CD4-positive, alpha-beta memory T cell (primary cell): ENCODE measurements around the gene EEF1AKMT3. TPM values are rescaled to one million over a fixed set of nuclear protein-coding genes. Genes with fewer than 3 reads are reported as not detected.
"Not testable (repeated sequence)": the region's sequence is repeated elsewhere in the genome, so short reads cannot be mapped to it uniquely, and the experiment has no call there.

Experiments used
- CTCF ChIA-PET: fragments of 350-600 bp; sonication (Branson Sonifier 250); formaldehyde crosslinking; loops from one replicate; lab custom pipeline; 2021; ENCODE audit warnings: inconsistent platforms; ENCODE audit not compliant: partially characterized antibody; lab: Charles Lee
- POLR2A ChIA-PET: fragments of 350-600 bp; sonication (Branson Sonifier 250); formaldehyde crosslinking; loops from one replicate; lab custom pipeline; 2021; ENCODE audit not compliant: partially characterized antibody; lab: Charles Lee
- DNase-seq, 5 donors: peaks; one replicate each; pipeline versions ENCODE4 v3.0.0 to v3.0.0-alpha.2; 2020 to 2022; ENCODE audit warnings: mixed read lengths in 1 of 5
- H3K27ac ChIP-seq: one replicate; pipeline ENCODE4 v1.7.0; 2013; ENCODE audit warnings: low read depth, low read length
- H3K27me3 ChIP-seq: 2 replicates; pipeline ENCODE4 v1.7.0; 2013; ENCODE audit warnings: mild to moderate bottlenecking, low read length, moderate library complexity; ENCODE audit not compliant: insufficient read depth
- H3K36me3 ChIP-seq: 2 replicates; pipeline ENCODE4 v1.7.0; 2013; ENCODE audit warnings: mild to moderate bottlenecking, low read length, moderate library complexity; ENCODE audit not compliant: insufficient read depth
- H3K4me1 ChIP-seq: 2 replicates; pipeline ENCODE4 v1.7.0; 2013; ENCODE audit warnings: mild to moderate bottlenecking, low read length, moderate library complexity; ENCODE audit not compliant: insufficient read depth
- H3K4me3 ChIP-seq, 2 donors: one replicate each; pipeline ENCODE4 v1.7.0; 2013; ENCODE audit warnings: low read length in 2 of 2, mild to moderate bottlenecking in 1 of 2
- H3K9me3 ChIP-seq, 2 donors: one replicate each; pipeline ENCODE4 v1.7.0; 2013; ENCODE audit warnings: low read length in 2 of 2, control low read depth in 1 of 2; ENCODE audit not compliant: control insufficient read depth in 1 of 2
- H3K27ac Mint-ChIP-seq, 7 donors: one replicate each; pipeline ENCODE4 v1.8.0; 2020 to 2021; ENCODE audit warnings: mixed read lengths in 7 of 7, mild to moderate bottlenecking in 6 of 7, inconsistent platforms in 3 of 7, moderate library complexity in 3 of 7
- H3K27me3 Mint-ChIP-seq, 2 donors: one replicate each; pipeline ENCODE4 v1.8.0; 2020 to 2021; ENCODE audit warnings: mixed read lengths in 2 of 2
- H3K36me3 Mint-ChIP-seq, 2 donors: one replicate each; pipeline ENCODE4 v1.8.0; 2020 to 2021; ENCODE audit warnings: mixed read lengths in 2 of 2, inconsistent platforms in 1 of 2, mild to moderate bottlenecking in 1 of 2
- H3K4me1 Mint-ChIP-seq, 4 donors: one replicate each; pipeline ENCODE4 v1.8.0; 2020 to 2021; ENCODE audit warnings: mixed read lengths in 4 of 4, mild to moderate bottlenecking in 1 of 4
- H3K4me3 Mint-ChIP-seq, 8 donors: one replicate each; pipeline ENCODE4 v1.8.0; 2020 to 2021; ENCODE audit warnings: mixed read lengths in 8 of 8, mild to moderate bottlenecking in 7 of 8, moderate library complexity in 6 of 8, inconsistent platforms in 3 of 8
- H3K9me3 Mint-ChIP-seq, 8 donors: one replicate each; pipeline ENCODE4 v1.8.0; 2020 to 2021; ENCODE audit warnings: mixed read lengths in 8 of 8, mild to moderate bottlenecking in 5 of 8, inconsistent platforms in 3 of 8, moderate library complexity in 1 of 8
- intact Hi-C: fragments of 100-400 bp; cut with micrococcal nuclease; formaldehyde crosslinking; loops from one replicate; pipeline ENCODE4 v1.15.1; 2023
- polyA plus RNA-seq, 2 donors: library from polyadenylated mRNA; unstranded; fragments of 300-500 nt; fragmentation: Illumina TruSeq; gene quantifications; one replicate each; pipeline ENCODE4 v1.2.3, GENCODE V29; 2021
- total RNA-seq, 2 experiments: library from RNA; stranded (reverse); gene quantifications; one replicate each; pipeline ENCODE4 v1.2.3, GENCODE V29; 2021

The EEF1AKMT3 gene
- total and polyA plus RNA-seq, 4 experiments from 2014 or later, result 3.1 to 12.4 (median 5.1) TPM

GRCh38 chr12:57816001-57816854 is 43.8 kb downstream of the EEF1AKMT3 start:
- H3K9me3 ChIP-seq, result no peaks in the 10 kb centered on the region
- Mint-ChIP-seq H3K27ac (peak overlapping the region in 3 of 7 donors; percentile 15 to 72 (median 41)), H3K36me3 (peaks cover 7 to 22% of the 10 kb centered on the region in 2 donors), H3K9me3 (peaks cover 0 to 2% (median 0%) of the 10 kb centered on the region in 8 donors), H3K4me3 (no peak overlapping the region), H3K4me1 (peaks cover 0 to 8% (median 5%) of the 10 kb centered on the region in 4 donors), H3K27me3 (no peaks in the 10 kb centered on the region)
- POLR2A ChIA-PET, result interaction anchor here (0.8 to 3.6 kb wide), 6 partner anchors 13 to 87 kb away, joined by 3 to 17 read pairs (median 5); partner anchors contain the start of gene CTDSP2
- intact Hi-C loops, result no loop called here
- no peaks in the 10 kb centered on the region for H3K4me1 ChIP-seq
- H3K27me3 ChIP-seq, result no peaks in the 10 kb centered on the region
- DNase-seq, result no peak
- H3K4me3 ChIP-seq, result no peak overlapping the region
- H3K36me3 ChIP-seq, result peaks cover under 1% of the 10 kb centered on the region
- no peak overlapping the region for H3K27ac ChIP-seq
- CTCF ChIA-PET, result interaction anchor here (1.1 to 3.9 kb wide), 6 partner anchors 13 to 82 kb away, joined by 3 to 18 read pairs (median 4); no protein-coding TSS in a partner anchor

- Mint-ChIP-seq H3K27ac (peak overlapping the region in 1 of 7 donors; percentile 6), H3K4me3 (no peak overlapping the region), H3K27me3 (no peaks in the 10 kb centered on the region), H3K36me3 (peaks cover 5 to 25% of the 10 kb centered on the region in 2 donors), H3K9me3 (peaks cover 0 to 2% (median 0%) of the 10 kb centered on the region in 8 donors), H3K4me1 (peaks cover 0 to 8% (median 4%) of the 10 kb centered on the region in 4 donors)
- ChIA-PET POLR2A (interaction anchor here (0.8 to 3.6 kb wide), 5 partner anchors 13 to 82 kb away, joined by 3 to 17 read pairs (median 10); partner anchors contain the start of gene CTDSP2), CTCF (interaction anchor here (1.1 to 3.9 kb wide), 5 partner anchors 14 to 82 kb away, joined by 3 to 18 read pairs (median 4); no protein-coding TSS in a partner anchor)
- no peak for DNase-seq
- Histone ChIP-seq H3K27ac (no peak overlapping the region), H3K9me3 (no peaks in the 10 kb centered on the region), H3K4me3 (no peak overlapping the region), H3K36me3 (peaks cover 6% of the 10 kb centered on the region), H3K4me1 (no peaks in the 10 kb centered on the region), H3K27me3 (no peaks in the 10 kb centered on the region)
- intact Hi-C loops, result no loop called here
Observed at GRCh38 chr12:57816855-57817151, 44.4 kb downstream of the EEF1AKMT3 start.

- H3K9me3 Mint-ChIP-seq, result peaks cover 0 to 2% (median 0%) of the 10 kb centered on the region in 8 donors
- H3K4me3 ChIP-seq, result no peak overlapping the region
- no peak for DNase-seq
- no peak overlapping the region for H3K4me3 Mint-ChIP-seq
- H3K27me3 ChIP-seq, result no peaks in the 10 kb centered on the region
- intact Hi-C loops, result no loop called here
- no peaks in the 10 kb centered on the region for H3K27me3 Mint-ChIP-seq
- H3K36me3 ChIP-seq, result peaks cover 12% of the 10 kb centered on the region
- H3K4me1 ChIP-seq, result no peaks in the 10 kb centered on the region
- peaks cover 5 to 29% of the 10 kb centered on the region in 2 donors for H3K36me3 Mint-ChIP-seq
- CTCF ChIA-PET, result interaction anchor here (1.0 to 3.9 kb wide), 7 partner anchors 10 to 87 kb away, joined by 3 to 18 read pairs (median 4); no protein-coding TSS in a partner anchor
- peaks cover 0 to 8% (median 4%) of the 10 kb centered on the region in 4 donors for H3K4me1 Mint-ChIP-seq
- H3K27ac ChIP-seq, result no peak overlapping the region
- peak overlapping the region in 4 of 7 donors; percentile 30 to 59 (median 52) for H3K27ac Mint-ChIP-seq
- H3K9me3 ChIP-seq, result no peaks in the 10 kb centered on the region
- POLR2A ChIA-PET, result interaction anchor here (0.8 to 3.6 kb wide), 9 partner anchors 10 to 82 kb away, joined by 3 to 17 read pairs (median 6); partner anchors contain the start of genes CTDSP2 and TSFM
Observed at GRCh38 chr12:57817261-57817989, 45.0 kb downstream of the EEF1AKMT3 start.

- H3K27me3 Mint-ChIP-seq, H3K9me3 ChIP-seq, DNase-seq, H3K27me3 ChIP-seq, intact Hi-C loops, H3K4me1 ChIP-seq, H3K4me1 Mint-ChIP-seq, H3K9me3 Mint-ChIP-seq, H3K4me3 ChIP-seq, H3K27ac ChIP-seq, H3K4me3 Mint-ChIP-seq: not testable (repeated sequence)
- Mint-ChIP-seq H3K36me3 (peaks cover 6 to 34% of the 10 kb centered on the region in 2 donors), H3K27ac (peak overlapping the region in 1 of 7 donors; percentile 52)
- POLR2A ChIA-PET, result interaction anchor here (0.8 to 3.6 kb wide), 9 partner anchors 11 to 81 kb away, joined by 3 to 17 read pairs (median 5); partner anchors contain the start of genes CTDSP2 and TSFM
- peaks cover 17% of the 10 kb centered on the region for H3K36me3 ChIP-seq
- CTCF ChIA-PET, result interaction anchor here (0.6 to 3.9 kb wide), 8 partner anchors 11 to 119 kb away, joined by 3 to 18 read pairs (median 4); no protein-coding TSS in a partner anchor
Observed at GRCh38 chr12:57817990-57818331, 45.5 kb downstream of the EEF1AKMT3 start.

- CTCF ChIA-PET, result interaction anchor here (2.8 kb wide), 1 partner anchor 84 kb away, joined by 16 read pairs; no protein-coding TSS in a partner anchor
Observed at GRCh38 chr12:57820119-57820518, 47.7 kb downstream of the EEF1AKMT3 start.

GRCh38 chr12:57821015-57821414 is 48.6 kb downstream of the EEF1AKMT3 start:
- H3K9me3 Mint-ChIP-seq, intact Hi-C loops, H3K4me1 ChIP-seq, H3K9me3 ChIP-seq, H3K4me3 Mint-ChIP-seq, DNase-seq, H3K27me3 ChIP-seq, H3K4me3 ChIP-seq, CTCF ChIA-PET, H3K27ac ChIP-seq, H3K27me3 Mint-ChIP-seq: not testable (repeated sequence)
- H3K27ac Mint-ChIP-seq, result peak overlapping the region in 3 of 7 donors; percentile 23 to 73 (median 54)
- peaks cover 46% of the 10 kb centered on the region for H3K36me3 ChIP-seq
- H3K4me1 Mint-ChIP-seq, result peaks cover 0 to 13% (median 5%) of the 10 kb centered on the region in 4 donors
- H3K36me3 Mint-ChIP-seq, result peaks cover 35 to 63% of the 10 kb centered on the region in 2 donors
- POLR2A ChIA-PET, result interaction anchor here (0.7 kb wide), 1 partner anchor 65 kb away, joined by 3 read pairs; no protein-coding TSS in a partner anchor

More at GRCh38 chr12:57820119-57820518, 47.7 kb downstream of the EEF1AKMT3 start:
- H3K27me3 Mint-ChIP-seq, H3K4me1 ChIP-seq, H3K4me1 Mint-ChIP-seq, intact Hi-C loops, H3K27ac ChIP-seq, H3K27me3 ChIP-seq, H3K4me3 ChIP-seq, DNase-seq, H3K9me3 ChIP-seq, H3K4me3 Mint-ChIP-seq, H3K9me3 Mint-ChIP-seq: not testable (repeated sequence)
- POLR2A ChIA-PET, result interaction anchor here (0.7 to 2.7 kb wide), 2 partner anchors 13 to 64 kb away, joined by 3 to 11 read pairs; no protein-coding TSS in a partner anchor
- H3K27ac Mint-ChIP-seq, result peak overlapping the region in 3 of 7 donors; percentile 14 to 55 (median 54)
- peaks cover 39% of the 10 kb centered on the region for H3K36me3 ChIP-seq
- H3K36me3 Mint-ChIP-seq, result peaks cover 26 to 56% of the 10 kb centered on the region in 2 donors
